Pulmonary artery endothelial cell (primary cell): ENCODE measurements around the gene ERI3. TPM values are rescaled to one million over a fixed set of nuclear protein-coding genes. Genes with fewer than 3 reads are reported as not detected.

Source experiments
- DNase-seq: peaks from one replicate; pipeline ENCODE4 v3.0.0-alpha.2; 2011; ENCODE audit warnings: low read depth, low spot score
- total RNA-seq: library from RNA; depleted of rRNA; stranded (reverse); fragments of >200 nt; gene quantifications from 2 replicates; pipeline ENCODE4 v1.2.3, GENCODE V29; 2014

Gene ERI3
- total RNA-seq, 1 donor from 2014 or later: 43.9 TPM

DNA sequence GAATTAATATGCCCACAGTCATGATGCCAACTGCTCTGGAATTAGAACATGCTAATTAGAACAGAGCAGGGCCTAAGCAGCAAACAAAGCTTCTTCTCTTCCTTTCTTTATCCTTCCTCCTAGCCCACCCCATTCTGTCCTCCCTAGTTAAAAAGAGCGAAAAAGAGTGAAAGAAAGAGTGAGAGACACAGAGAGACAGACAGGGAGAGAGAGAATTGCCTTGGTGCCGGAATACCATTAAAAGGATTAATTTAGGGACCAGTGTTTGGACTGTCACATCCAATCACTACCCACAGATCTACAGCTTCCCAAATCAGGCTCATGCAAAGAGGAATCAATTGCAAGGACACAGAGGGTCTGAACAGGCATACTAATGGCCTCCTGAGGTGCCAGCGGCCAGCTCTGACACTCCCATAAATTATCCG is 7.0 kb downstream of the ERI3 start:
- DNase-seq: no peak

DNA sequence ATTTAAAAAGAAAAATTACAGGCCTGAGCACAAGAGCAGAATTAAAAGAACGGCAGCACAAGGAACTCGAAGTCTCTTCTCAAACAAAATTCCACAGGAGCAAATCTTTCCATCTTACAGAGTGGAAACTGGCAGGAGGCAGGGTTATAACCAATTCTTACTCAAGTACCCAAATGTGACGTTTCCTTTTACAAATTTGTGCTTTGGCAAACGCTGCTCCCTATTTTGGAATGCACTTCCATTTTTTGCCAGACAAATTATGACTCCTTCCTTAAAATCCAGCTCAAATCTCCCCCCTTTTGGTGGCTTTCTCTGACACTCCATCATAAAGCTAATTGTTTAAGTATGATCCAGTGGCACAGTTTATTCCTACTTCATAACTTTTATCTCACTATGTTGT is 7.8 kb downstream of the ERI3 start:
- no peak for DNase-seq

DNA sequence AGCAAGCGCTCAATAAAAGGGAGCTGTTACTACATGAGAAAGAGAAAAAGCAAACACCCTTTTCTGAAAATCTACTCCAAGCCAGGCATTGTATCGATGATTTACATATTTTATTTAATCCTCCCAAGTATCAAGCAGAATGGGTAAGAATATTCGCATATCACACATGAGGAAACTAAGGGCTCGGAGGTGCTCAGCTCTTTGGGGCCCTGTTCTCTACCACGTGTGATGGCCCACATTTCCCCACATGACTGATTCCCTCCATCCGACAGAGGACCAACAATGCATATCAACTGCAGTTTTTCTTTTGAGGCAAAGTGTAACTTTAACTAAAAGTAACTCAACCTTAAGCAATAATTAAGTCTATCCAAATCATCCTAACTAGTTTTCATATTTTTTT is 8.2 kb downstream of the ERI3 start:
- no peak for DNase-seq

DNA sequence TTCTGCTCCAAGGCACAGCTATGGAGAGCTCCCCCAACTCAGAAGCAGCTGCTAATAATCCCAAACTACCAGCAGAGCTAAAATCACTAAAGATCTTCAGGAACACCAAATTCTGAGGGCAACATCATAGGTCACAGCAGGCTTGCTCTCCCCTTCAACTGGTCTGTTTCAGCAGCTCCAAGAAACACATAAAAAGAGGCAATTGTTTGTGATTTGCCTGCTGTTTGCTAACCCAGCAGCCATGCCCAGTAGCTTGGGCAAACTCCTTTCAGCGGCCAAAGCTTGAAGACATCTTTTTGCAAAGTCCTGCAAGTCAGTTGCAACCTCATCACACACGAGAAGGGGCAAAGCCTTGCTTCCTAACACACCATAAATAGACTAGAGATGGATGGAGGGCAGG is 8.9 kb downstream of the ERI3 start:
- no peak for DNase-seq

DNA sequence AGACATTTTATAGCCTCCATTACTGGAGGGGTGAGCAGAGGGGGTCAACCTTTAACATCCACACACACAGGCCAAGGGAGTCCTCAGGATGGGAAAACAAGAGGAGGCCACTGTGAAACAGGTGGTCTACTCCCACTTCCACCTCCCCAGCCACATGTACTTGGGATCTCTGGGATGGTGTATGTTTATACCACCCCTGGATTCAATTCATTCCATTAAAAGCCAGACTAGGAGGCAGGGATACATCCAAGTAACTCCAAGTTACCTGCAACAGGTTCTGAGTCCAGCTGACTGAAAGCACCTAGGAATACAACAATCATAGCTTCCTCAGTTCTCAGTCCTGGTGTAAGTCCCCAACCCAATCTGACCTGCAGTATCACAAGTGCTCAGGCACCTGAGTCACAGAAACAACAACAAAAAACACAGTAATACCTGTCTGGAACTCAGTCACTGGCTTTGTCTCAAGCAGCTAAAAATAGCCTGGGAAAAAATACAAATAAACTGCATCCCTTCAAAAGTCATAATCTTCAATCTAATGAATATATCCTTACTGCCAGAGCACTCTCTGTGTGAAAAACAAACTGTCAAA is 9.8 kb downstream of the ERI3 start:
- DNase-seq: no peak

DNA sequence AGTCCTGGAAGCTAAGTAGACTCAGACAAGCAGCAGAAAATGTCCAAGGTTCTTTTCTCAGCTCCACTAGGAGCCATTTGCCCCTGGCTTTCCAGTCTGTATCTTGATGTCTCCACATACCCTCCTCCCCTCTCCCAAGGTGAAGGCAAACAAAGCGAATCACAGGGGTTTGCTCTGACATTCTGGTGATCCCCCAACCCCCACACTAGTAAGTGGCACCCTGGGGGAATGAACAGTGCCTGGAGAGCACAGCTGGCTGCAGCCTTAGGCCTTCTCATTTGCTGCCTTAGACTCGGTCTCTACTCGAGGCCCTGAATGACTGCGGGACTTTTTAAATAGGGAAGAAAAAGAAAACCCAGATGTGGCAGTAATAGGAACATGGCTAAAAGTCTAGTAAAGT is 15.3 kb downstream of the ERI3 start:
- no peak for DNase-seq

DNA sequence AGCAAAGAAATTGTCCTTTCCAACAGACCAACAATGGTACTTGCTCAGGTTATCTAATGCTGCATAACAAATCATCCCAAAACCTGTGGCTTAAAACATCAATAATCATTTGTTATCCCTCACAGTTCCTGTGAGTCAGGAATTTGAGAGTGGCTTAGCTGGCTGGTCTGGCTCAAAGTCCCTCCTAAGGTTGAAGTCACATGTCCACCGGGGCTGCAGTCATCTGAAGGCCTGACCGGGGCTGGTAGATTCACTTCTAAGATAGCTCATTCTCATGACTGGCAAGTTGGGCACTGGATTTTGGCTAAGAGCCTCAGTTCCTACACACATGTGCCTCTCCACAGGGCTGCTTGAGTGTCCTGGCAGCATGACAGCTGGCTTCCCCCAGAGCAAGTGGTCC is 16.9 kb downstream of the ERI3 start:
- DNase-seq: no peak

DNA sequence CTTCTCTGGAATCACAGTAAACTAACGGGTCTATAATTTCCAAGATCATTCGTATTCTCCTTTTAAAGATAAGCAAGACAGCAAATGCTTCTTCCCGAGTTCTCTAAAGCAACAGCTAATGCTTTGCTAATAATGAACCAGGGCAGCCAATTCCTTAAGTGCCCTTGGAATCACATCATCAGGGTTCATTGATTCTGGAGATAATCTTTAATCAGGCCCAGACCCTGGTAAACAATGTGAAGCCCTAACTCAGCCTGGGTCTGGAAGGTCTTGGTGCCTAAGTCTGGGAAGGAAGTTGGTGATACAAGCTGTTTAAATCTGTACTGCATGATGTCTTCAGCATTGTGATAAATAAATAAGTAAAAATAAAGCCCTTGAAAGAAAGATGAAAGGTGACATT is 18.4 kb downstream of the ERI3 start:
- DNase-seq: no peak

DNA sequence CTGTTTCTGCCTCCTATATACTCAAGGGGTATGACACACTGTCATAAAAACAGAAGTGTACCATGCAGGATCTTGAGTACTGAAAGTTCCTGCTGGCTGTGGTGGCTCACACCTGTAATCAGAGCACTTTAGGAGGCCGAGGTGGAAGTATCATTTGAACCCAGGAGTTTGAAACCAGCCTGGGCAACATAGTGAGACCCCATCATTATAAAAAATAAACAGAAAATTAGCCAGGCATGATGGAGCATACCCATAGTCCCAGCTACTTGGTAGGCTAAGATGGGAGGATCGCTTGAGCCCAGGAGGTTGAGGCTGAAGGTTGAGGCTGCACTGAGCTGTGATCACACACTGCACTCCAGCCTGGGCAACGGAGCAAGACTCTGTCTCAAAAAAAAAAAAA is 20.1 kb downstream of the ERI3 start:
- DNase-seq: no peak

DNA sequence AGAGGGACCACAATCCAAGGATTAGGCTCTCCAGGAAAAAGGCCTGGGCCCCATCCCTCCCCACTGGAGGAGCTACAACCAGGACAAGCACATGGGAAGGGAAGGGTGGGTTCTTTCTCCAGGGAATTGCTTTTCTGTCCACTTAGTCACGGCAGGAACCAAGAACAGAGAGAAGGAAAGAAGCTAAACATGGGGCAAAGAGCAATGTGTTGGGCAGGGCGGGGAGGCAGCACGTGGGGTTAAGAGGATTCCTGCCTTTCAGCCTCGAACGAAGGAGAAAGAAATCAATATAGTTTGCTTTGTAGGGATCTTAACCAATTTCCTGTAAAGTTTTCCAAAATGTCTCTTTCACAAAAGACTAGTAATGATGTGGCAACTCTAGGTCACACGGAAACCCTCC is 21.7 kb downstream of the ERI3 start:
- DNase-seq: no peak

DNA sequence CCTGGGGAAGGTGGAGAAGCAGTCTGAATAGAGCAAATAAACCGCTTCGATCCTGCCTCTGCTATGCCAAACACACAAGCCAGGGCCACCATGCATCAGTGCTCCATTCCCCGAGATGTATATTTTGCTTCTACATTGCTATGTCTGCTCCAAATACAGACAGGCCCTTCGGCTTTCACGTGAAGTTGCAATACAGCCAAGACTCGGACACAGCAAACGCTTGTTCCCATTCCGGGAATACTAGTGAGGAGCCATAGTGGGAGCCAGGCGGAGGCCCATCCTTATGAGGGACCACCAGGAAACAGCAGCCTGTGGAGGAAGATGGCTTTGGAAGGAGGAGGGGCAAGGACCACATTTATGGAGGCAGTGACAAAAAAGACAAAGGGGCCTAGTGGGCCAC is 22.6 kb downstream of the ERI3 start:
- no peak for DNase-seq

DNA sequence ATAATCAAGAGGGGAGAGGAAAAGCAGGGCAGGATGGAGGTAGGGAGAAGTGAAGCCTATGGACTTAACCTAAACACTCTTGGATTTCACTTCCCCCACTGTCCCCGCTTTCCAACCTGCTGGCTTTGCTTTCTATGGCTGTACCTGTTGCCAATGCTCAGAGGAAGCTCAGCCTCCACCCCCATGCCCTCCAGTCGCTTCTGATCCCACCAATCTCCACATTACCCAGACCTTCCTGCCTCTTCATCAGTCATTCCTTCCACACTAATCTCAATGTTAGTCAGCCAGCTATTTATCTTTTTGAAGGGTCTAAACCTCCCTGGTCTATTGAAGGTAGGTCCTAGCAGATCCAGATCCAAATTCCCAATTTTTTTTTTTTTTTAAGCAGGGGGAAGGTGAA is 24.1 kb downstream of the ERI3 start:
- no peak for DNase-seq

DNA sequence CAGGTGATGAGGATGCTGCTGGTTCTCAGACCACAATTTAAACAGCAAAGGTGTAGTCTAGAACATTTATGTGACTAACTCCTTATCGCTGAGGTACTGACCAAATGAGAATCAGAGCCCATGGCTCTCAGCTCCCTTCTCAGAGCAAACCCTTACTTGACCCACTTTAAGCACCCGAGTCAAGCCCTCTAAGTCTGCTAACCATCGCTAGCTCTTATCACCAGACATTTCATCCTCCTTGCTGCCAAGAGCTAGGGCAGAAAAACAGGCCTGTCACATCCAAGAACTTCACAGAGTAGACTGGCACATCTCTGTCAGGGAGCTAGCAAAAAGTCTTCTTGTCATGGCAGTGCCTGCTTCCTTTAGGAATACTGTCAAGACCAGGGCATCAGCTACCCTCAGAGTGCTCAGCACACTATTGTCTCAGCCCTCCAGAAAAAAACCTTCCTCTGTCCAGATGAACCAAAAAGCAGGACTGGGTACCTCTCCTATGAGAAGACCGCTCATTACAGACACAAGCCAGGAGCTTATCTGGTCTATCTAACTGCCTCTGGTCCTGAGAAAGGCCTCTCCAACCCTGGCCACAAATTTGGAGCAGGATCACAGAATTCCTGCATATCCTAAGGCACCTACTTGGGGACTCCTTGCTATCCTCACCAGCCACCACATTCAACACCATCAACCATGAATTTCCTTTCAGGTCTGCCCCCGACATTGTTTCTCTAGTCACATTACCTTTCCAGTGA is 26.2 kb downstream of the ERI3 start:
- DNase-seq: no peak

DNA sequence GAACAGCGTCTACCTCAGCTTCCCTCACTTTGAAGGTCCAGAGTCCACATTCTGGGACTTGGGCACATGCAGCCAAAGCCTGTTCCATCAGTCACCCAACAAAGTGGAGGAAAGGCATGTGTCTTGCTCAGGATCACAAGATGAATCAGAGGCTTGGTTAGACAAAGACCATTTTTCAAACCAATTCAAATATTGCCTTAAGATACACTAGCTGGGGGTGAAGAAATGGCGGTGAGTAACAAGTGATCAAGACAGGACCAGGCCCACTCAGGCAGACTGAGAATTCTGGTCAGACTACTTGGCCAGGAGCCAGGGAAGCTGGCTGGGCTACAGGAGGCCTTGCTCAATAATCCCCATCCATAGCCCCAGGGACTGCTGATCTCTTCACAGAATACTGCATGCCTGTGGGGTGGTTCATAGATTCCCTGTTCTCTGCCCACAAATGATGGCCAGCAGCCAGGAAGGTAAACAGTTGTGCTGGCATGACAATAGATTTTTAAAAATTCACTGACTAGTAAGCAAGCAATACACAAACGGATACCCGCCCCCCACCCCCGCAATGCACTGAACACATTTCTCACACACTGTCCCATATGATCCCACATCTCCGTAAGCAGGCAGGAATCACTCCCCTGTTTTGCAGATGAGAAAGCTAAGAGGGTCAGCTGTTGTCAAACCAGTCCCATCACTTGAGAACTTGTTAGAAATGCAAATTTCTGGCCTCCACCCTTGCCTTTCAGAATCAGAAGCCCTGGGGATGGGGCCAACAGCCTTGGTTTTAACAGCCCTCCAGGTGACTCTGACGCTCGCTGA is 27.2 kb downstream of the ERI3 start:
- DNase-seq: peak; percentile 93

DNA sequence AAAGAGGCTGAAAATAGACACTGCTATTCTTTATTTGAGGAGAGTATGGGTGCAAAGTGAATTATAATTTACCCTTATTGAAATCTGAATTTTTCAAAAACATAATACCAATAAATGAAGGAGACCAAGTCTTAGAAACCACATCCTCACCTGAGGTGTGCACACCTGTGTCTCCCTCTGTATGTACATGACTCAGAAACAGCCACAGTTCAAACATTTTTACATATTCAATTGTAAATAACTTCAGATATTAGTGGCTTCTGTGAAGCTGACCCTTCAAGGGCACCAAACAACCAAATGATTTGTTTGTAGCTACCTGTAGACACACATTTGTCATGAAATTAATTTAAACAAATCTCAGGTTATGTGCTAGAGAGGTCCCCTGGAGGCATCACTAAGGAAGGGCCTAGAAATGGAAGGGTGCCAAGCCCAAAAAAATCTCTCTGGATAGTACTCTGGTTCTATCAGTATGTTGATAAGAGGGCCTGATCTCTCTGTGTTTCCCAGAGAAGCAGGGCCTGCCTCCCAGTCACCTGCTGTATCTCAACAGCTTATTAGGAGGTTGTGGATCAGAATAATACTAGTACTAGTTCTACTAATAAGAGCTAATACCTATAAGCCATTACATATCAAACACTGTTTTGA is 28.1 kb downstream of the ERI3 start:
- DNase-seq: no peak

DNA sequence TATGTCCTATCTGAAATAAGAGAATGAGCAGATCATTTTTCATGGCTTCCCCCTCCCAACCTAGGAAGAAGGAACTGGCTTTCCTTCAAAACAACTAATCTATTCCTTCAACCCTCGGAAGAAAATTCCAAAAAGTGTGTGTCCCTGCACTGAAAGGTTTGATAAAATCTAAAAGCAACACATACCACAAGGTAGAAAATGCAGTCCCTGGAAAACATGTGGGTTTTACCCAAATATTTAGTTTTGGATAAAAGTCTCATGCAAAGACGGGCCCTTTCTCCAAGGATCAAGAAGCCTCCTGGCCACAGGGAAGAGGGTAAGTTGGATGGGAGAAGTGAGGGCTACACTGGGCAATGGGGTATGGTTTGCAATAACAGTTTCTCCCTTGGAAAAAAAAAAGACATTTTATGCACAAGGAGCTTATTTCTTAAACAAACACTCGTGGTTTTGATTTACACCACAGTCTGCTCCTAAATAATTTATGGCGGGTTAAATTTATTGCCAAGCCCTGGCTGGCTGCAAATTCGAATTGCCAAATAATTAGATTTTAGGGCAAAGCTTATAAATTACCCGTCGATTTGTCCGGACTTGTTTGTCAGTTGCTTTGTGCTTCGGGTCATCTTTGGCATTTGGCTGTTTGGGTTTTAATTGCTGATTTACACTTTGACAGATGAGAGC is 28.9 kb downstream of the ERI3 start:
- no peak for DNase-seq

DNA sequence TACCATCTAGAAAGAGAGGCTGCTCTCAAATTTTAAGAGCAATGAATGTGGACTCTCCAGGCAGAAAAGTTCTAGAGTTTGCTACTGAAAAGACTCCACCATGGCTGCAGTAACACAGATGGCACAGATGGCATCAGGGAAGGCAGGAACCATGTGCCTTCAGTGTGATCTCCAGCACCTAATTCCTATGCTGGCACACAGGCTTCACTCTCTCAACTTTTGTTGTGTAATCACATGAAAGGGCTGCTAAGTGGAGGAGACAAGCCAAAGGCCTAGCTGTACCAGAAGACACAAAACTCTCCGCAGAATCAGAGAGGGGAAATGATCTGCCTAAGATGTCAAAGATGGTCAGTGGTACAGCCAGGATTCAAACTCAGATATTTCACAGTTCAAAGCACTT is 31.1 kb downstream of the ERI3 start:
- DNase-seq: no peak

DNA sequence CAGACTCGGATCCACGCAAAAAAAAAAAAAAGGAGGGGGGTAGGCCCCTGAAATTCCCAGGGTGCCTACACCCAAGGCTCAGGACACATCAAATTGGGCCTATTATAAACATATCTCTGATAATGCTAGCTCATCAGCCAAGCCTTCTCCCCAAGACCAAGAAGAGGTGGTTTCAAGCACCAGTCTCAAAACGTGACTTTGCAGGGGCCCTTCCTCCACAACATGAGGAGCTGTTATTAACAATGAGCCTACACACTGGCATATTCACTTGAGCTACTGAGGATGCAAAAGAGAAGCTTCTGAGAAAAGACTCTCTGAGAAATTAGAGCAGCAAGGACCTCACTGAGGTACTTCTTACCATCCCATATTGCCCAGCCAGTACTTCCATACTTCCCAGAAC is 32.7 kb downstream of the ERI3 start:
- DNase-seq: no peak

DNA sequence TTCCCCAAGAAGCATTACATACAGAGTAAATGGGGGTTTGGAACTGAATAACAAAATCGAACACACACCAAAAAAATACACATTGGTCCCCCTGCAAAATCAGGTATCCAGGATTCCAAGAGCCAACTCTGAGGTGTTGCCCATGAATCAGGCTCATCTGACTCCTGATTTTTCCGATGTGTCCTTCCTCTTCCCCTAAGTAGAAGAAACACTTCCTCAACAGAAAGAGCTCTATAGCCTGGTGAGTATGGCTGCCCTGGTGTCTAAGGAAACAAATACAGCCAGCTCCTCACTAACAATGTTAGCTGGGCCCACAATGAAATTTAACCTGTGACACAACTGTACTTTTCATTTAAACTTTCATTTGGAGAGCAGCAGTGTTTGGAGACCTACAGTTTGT is 33.6 kb downstream of the ERI3 start:
- no peak for DNase-seq

DNA sequence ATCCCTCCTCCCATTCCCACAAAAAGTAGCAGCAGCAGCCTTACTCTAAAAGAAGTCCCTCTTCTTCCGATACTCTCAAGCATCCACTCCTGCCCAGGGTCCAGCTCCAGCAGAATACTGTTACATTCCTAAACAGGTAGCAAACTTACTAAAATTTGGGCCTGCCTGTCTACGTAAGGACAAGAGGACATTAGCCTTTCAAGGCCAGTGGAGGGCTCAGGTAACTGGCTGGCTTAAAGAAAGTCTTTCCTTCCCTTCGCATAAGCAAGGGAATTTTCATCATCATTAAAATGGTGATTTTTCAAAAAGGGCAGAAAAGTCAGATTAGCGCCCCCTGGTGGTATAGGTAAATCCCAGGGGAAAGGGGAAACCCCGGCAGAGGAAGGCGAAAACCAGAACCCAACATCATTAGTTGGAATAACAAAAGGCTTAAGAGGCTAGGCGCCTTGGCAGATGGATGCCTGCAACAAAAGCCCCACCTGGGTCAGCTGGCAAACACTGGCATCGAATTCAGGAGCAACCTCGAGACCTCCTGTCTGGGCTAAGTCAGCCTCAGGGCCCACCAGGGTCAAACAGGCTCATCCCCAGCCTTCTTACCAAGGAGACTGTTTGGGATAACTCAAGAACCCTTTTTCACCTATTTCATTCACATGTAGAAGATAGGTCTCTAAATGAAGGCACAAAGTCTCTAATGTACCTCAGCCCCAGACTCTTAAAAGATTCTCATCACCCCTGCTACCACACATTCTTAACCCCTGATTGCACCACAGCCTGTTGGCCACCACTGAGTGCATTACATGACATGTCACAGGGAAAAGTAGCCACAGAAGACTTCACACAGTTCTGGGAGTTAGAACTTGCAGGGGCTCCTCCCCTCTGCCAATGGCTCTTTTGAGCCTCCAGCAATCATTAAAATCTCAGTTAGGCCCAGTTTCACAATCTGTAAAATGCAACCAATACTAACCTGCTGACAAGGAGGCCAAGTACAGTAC is 36.7 kb downstream of the ERI3 start:
- no peak for DNase-seq
